Parathyroid adenoma (tissue), 2 donors: ENCODE results near the gene NXPH2.

Experiments used
- H2AFZ ChIP-seq: fragments of 300-600 bp; sonication (generic); one replicate; pipeline ENCODE4 v1.7.0; 2017; ENCODE audit warnings: antibody characterized with exemption, mild to moderate bottlenecking
- H3K27ac ChIP-seq: fragments of 300-600 bp; sonication (generic); one replicate; pipeline ENCODE4 v1.7.0; 2017
- H3K27me3 ChIP-seq: fragments of 300-600 bp; sonication (generic); one replicate; pipeline ENCODE4 v1.7.0; 2017; ENCODE audit warnings: low read length; ENCODE audit not compliant: control insufficient read depth, insufficient read depth
- H3K36me3 ChIP-seq: fragments of 300-600 bp; sonication (generic); one replicate; pipeline ENCODE4 v1.7.0; 2017; ENCODE audit warnings: low read length; ENCODE audit not compliant: control insufficient read depth, insufficient read depth
- H3K4me1 ChIP-seq: fragments of 300-600 bp; sonication (generic); one replicate; pipeline ENCODE4 v1.7.0; 2017; ENCODE audit warnings: control low read depth
- H3K4me2 ChIP-seq: fragments of 300-600 bp; sonication (generic); one replicate; pipeline ENCODE4 v1.7.0; 2017; ENCODE audit warnings: low read length
- H3K4me3 ChIP-seq: fragments of 300-600 bp; sonication (generic); one replicate; pipeline ENCODE4 v1.7.0; 2017; ENCODE audit warnings: low read depth, low read length
- H3K79me2 ChIP-seq: fragments of 300-600 bp; sonication (generic); one replicate; pipeline ENCODE4 v1.7.0; 2017; ENCODE audit warnings: control low read depth
- H3K9ac ChIP-seq: fragments of 300-600 bp; sonication (generic); one replicate; pipeline ENCODE4 v1.7.0; 2017; ENCODE audit warnings: mild to moderate bottlenecking
- H3K9me3 ChIP-seq: fragments of 300-600 bp; sonication (generic); one replicate; pipeline ENCODE4 v1.7.0; 2017; ENCODE audit warnings: low read length; ENCODE audit not compliant: control insufficient read depth
- TF ChIP-seq, protein P1 (sequence below): fragments of 300-600 bp; sonication (generic); IDR thresholded peaks from one replicate; pipeline ENCODE4 v1.7.0; 2017; ENCODE audit warnings: antibody characterized with exemption, mild to moderate bottlenecking
- donor health status: primary hyperparathyroidism.

Gene NXPH2

GRCh38 chr2:138700716-138701115 is 79.5 kb downstream of the NXPH2 start:
- TF ChIP-seq, protein P1, sequence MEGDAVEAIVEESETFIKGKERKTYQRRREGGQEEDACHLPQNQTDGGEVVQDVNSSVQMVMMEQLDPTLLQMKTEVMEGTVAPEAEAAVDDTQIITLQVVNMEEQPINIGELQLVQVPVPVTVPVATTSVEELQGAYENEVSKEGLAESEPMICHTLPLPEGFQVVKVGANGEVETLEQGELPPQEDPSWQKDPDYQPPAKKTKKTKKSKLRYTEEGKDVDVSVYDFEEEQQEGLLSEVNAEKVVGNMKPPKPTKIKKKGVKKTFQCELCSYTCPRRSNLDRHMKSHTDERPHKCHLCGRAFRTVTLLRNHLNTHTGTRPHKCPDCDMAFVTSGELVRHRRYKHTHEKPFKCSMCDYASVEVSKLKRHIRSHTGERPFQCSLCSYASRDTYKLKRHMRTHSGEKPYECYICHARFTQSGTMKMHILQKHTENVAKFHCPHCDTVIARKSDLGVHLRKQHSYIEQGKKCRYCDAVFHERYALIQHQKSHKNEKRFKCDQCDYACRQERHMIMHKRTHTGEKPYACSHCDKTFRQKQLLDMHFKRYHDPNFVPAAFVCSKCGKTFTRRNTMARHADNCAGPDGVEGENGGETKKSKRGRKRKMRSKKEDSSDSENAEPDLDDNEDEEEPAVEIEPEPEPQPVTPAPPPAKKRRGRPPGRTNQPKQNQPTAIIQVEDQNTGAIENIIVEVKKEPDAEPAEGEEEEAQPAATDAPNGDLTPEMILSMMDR: no peak
- Histone ChIP-seq H3K4me1 (no peaks in the 10 kb centered on the region), H3K4me2 (no peak overlapping the region), H3K4me3 (no peak overlapping the region), H3K9ac (no peak overlapping the region), H3K79me2 (no peaks in the 10 kb centered on the region), H3K9me3 (no peaks in the 10 kb centered on the region), H3K27me3 (no peaks in the 10 kb centered on the region), H3K36me3 (no peaks in the 10 kb centered on the region), H2AFZ (no peak overlapping the region), H3K27ac (no peak overlapping the region)

DNA sequence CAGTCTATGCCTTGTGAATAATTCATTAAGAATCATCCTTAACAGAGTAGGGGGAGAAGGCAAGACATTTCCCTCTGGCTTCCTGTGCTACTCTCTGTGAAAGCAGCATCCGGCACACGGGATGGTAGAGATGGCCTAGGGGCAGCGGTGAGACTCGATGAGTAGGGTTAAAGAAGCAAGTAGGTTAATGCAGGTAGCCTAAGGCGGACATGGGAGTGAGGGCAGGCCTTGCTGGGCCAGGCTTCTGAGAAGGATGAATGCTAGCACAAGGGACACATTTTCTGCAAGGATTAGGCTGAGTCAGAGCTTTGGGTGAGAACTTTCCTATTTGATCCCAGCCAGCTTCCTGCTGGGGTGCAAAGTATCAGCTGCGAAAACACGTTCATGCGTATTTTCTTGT is 80.8 kb downstream of the NXPH2 start:
- H3K36me3 ChIP-seq: no peaks in the 10 kb centered on the region
- no peaks in the 10 kb centered on the region for H3K79me2 ChIP-seq
- no peak overlapping the region for H3K27ac ChIP-seq
- no peaks in the 10 kb centered on the region for H3K4me1 ChIP-seq
- no peaks in the 10 kb centered on the region for H3K27me3 ChIP-seq
- TF ChIP-seq, protein P1: no peak
- no peak overlapping the region for H2AFZ ChIP-seq
- H3K9ac ChIP-seq: no peak overlapping the region
- H3K9me3 ChIP-seq: no peaks in the 10 kb centered on the region
- H3K4me2 ChIP-seq: no peak overlapping the region
- no peak overlapping the region for H3K4me3 ChIP-seq

GRCh38 chr2:138698428-138698827 is 81.8 kb downstream of the NXPH2 start:
- H2AFZ ChIP-seq: no peak overlapping the region
- no peak overlapping the region for H3K9ac ChIP-seq
- no peaks in the 10 kb centered on the region for H3K79me2 ChIP-seq
- no peak overlapping the region for H3K4me3 ChIP-seq
- TF ChIP-seq, protein P1: no peak
- no peaks in the 10 kb centered on the region for H3K9me3 ChIP-seq
- H3K27ac ChIP-seq: no peak overlapping the region
- no peaks in the 10 kb centered on the region for H3K36me3 ChIP-seq
- H3K27me3 ChIP-seq: no peaks in the 10 kb centered on the region
- H3K4me2 ChIP-seq: no peak overlapping the region
- no peaks in the 10 kb centered on the region for H3K4me1 ChIP-seq

DNA sequence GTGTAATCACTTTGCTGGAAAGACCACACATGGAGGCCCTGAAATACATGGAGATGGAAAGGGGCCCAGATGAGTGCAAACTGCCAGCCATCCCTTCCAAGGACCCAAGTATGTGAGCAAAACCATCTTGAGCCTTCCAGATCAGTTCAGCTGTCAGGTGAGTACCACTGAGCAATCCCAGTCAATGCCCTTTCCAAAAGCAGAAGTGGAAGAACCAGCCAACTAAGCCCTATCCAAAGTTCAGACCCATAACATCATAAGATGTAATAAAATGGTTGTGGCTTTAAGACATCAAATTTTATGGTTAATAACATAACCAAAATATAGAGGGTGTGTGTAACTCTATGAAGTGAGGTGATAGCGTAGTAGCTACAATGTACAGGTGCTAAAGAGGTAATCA is 88.5 kb downstream of the NXPH2 start:
- H3K9ac ChIP-seq: no peak overlapping the region
- no peaks in the 10 kb centered on the region for H3K27me3 ChIP-seq
- H3K36me3 ChIP-seq: no peaks in the 10 kb centered on the region
- H3K4me2 ChIP-seq: no peak overlapping the region
- no peak overlapping the region for H3K27ac ChIP-seq
- no peaks in the 10 kb centered on the region for H3K9me3 ChIP-seq
- no peak overlapping the region for H3K4me3 ChIP-seq
- no peak overlapping the region for H2AFZ ChIP-seq
- H3K4me1 ChIP-seq: no peaks in the 10 kb centered on the region
- no peaks in the 10 kb centered on the region for H3K79me2 ChIP-seq
- TF ChIP-seq, protein P1: no peak

- H2AFZ ChIP-seq: no peak overlapping the region
- no peaks in the 10 kb centered on the region for H3K27me3 ChIP-seq
- H3K4me2 ChIP-seq: no peak overlapping the region
- H3K27ac ChIP-seq: no peak overlapping the region
- no peak overlapping the region for H3K9ac ChIP-seq
- H3K36me3 ChIP-seq: no peaks in the 10 kb centered on the region
- TF ChIP-seq, protein P1: no peak
- H3K4me1 ChIP-seq: no peaks in the 10 kb centered on the region
- no peaks in the 10 kb centered on the region for H3K9me3 ChIP-seq
- H3K4me3 ChIP-seq: no peak overlapping the region
- no peaks in the 10 kb centered on the region for H3K79me2 ChIP-seq
Measured at GRCh38 chr2:138689705-138690104, 90.5 kb downstream of the NXPH2 start.
